GM21423 (cell line): ENCODE data around the gene ARSB.
"Not testable (repeated sequence)": the region's sequence is repeated elsewhere in the genome, so short reads cannot be mapped to it uniquely, and the experiment has no call there.

Source experiments
- ATAC-seq: cut with Tn5 transposase; IDR thresholded peaks from one replicate; pipeline ENCODE4 v1.9.1; 2021; ENCODE audit warnings: mild to moderate bottlenecking, moderate library complexity; ENCODE audit not compliant: unreplicated experiment

Gene ARSB

DNA sequence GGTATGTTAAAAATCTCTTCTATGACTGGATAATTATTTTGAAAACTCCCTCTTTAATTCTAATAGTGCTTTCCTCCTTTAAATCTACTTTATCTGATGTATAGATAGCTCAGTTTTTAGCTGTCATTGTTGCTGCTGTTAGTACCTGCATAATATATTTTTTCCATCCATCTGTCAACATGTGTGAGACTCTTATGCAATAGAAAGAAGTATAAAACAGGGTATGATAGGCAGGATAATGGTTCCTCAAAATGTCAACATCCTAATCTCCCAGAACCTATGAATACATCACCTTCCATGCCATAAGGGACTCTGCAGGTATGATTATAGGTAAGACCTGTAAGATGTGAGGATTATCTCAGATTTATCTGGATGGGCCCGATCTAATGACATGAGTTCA, 199.7 kb downstream of the ARSB start:
- no peak for ATAC-seq

DNA sequence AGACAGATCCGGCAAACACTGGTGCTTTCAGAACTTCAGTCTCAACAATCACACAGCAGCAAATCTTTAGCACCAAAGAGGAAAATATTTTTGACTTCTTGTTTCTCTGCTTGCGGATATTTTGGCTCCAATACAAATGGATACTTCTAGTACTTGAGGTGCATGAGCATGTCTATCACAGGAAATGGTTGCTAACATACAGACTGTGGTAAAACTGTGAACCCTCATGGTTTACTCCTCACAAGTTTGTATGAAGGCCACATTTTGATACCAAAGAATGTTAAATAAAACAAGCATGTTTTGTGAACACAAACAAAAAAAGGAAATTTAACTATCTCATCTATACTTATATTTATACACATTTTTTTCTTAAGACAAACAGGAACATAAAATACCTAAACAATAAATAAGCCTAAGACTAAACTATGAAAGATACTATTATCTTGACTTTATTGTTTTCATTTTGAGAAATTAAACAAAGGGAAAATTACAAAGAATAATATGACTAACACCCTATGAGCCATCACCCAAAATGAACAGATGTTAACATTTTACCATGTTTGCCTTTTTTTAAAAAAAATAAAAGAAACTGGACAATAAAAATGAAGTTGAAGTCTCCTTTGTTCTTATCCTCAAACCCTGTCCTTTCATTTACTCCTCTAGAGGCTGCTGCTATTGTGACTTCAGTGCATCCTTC, 201.5 kb downstream of the ARSB start:
- ATAC-seq = no peak

DNA sequence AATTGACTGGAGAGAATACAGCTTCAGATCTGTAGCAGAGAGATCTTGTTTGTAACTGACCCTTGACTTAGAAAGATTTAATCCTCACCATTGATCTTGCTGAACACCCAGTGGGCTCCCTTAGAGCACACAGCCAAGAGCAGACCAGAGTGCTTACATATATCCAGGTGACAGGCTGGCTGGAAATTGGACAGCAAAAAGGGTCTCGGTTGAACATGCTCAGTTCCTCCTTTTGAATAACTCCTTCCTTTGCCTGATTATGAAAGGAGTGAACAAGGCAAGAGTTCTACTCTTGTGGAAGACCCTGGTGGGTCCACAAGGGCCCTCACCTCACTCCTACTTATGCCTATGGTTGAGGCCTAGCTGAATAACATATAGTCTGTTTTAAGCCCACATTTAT, 202.4 kb downstream of the ARSB start:
- ATAC-seq = no peak

DNA sequence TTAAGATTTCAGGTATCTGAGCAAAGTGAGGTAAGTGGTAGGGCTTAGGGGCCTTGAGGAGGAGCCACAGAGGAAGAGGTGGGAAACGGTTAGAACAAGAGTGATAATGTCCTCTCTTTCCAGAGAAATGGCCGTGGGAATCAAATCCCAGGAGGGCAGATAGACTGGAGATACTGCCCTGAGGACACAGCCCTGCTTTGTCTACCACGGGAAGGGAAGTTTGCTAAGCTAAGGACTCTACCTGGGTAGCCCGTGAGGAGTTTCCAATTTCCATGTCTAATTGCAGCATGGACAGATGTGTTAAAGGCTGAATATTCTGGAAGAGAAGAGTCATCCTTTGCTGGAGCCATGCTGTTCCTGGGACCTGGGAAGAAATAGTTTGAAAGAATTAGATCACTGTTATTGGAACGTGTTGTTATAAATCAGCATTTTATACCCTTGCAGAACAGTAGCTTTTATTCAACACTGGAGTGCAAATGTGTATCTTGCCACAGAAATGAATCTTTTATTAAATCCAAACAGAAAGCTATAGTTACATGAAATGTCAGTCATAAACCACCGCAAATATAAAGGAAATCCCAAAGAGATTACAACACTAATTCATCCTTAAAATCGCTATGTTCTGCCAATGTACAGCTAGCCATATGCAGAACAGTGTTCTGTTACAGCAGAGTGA, 203.4 kb downstream of the ARSB start:
- no peak for ATAC-seq

DNA sequence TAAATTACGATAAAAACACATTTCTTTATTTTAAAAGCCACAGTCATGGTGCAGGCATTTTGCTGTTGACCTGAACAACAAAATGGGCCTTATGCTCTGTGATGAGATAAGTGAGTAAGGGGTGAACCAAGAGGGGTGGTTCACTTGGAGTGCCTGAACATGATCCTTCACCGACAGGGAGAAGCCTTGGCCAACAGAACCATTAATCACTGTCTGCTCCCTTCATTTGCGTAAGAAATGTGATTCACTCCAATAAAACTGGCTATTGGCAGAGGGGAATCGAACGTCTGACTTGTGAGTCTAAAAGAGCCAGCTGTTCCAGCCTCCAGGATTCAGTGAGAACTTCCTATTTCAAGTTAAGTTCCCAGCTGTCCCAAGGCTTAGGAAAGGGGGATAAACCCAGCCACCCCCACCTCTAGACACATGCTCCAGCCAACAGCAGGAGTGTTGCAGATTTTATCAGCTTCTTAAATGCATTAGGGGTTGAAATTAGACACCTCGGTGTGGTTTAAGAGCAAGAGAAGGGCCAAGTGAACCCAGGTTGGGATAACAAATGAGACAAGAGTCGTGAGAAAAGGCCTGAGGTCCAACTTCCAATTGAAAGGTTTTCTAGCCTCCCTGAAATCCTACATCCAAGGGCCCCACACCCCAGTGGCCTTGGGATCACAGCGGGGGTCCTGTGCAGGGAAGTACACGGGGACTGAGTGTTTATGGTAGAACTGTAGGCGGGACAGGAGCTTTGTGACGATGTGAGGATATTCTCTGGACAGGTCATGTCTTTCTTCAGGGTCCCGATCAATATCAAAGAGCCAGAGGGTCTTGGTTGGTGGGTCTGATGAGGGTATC, 205.1 kb downstream of the ARSB start:
- ATAC-seq = no peak

DNA sequence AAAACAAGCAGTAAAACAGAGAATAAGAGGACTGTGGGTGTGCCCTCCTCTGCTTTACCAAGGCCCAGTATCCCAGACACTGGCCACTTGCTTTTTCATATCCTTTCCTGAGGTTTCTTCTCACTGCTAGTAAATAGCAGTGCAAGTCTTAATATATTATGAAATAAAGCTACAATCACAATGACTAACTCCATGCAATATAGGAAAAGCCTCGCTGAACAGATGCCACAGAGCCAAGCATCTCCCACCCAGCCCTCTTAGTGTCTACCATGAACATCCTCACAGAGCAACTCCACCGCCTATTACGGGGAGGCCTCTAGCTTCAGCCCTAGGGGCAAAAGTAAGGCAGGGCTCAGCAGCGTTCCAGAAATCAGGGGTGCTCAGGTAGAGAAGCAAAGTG, 205.8 kb downstream of the ARSB start:
- ATAC-seq = no peak

DNA sequence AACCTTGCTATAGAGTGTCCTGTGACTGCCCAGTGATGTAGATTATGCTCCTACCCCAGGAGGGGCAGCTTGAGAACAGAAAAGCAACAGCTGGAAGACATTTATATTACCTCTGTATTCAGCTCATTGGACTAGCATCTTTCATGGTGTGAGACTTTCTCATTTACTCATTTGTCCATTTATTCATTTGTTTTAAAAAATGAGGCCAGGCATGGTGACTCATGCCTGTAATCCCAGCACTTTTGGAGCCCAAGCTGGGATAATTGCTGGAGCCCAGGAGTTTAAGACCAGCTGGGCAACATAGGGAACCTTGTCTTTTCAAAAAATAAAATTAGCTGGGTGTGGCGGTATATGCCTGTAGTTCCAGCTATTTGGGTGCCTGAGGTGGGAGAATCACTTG, 206.6 kb downstream of the ARSB start:
- no peak for ATAC-seq

DNA sequence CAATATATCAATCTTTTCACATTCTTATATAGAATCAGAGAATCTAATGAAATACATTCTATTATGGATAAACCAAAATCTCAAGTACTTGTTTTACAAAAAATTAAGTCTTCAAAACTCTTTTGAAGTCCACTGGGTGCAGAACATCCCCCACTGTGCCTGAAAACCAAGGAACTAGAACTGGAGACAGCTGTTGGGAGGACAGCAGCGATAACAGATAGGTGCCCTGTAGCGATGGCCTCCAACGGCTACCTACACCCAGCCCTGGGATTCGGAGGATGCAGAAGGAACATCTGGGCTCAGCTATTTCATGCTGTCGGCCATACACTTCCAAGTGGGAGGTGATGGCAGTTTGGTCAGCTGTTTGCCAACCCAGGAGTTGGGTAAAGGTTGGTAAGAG, 207.2 kb downstream of the ARSB start:
- no peak for ATAC-seq

DNA sequence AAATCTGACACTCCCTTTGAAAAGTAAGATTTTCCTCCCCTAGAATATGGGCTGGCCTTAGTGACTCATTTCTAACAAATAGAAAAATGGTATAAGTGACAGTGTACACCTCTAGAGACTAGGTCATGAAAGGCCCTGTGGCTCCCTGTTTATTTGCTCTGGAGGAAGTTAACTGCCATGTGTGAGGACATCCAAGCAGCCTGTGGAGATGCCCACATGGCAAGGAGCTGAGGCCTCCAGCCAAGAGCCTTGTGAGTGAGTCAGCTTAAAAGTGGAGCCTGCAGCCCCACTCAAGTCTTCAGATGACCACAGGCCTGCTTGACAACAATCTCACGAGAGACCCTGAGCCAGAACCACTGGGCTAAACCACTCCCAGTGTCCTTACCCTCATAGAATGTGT, 208.5 kb downstream of the ARSB start:
- no peak for ATAC-seq

DNA sequence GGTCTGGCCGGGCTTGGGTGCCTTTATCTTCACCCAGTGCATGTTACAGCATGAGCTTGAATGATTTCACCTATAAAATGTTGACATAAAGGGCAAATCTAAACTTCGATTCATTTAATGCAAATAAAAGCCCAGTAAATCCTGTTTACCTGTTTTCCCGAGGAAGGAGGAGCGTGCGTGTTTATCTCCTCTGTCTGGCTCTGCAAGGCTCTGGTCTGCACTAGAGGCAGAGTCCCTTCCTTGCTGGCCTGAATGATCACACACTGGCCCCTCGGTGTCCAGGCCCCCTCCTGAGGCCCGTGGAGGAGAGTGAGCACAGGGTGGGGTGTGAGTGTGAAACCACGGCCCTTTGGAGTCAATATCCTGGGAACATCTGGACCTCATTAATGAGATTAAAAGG, 211.5 kb downstream of the ARSB start:
- no peak for ATAC-seq

DNA sequence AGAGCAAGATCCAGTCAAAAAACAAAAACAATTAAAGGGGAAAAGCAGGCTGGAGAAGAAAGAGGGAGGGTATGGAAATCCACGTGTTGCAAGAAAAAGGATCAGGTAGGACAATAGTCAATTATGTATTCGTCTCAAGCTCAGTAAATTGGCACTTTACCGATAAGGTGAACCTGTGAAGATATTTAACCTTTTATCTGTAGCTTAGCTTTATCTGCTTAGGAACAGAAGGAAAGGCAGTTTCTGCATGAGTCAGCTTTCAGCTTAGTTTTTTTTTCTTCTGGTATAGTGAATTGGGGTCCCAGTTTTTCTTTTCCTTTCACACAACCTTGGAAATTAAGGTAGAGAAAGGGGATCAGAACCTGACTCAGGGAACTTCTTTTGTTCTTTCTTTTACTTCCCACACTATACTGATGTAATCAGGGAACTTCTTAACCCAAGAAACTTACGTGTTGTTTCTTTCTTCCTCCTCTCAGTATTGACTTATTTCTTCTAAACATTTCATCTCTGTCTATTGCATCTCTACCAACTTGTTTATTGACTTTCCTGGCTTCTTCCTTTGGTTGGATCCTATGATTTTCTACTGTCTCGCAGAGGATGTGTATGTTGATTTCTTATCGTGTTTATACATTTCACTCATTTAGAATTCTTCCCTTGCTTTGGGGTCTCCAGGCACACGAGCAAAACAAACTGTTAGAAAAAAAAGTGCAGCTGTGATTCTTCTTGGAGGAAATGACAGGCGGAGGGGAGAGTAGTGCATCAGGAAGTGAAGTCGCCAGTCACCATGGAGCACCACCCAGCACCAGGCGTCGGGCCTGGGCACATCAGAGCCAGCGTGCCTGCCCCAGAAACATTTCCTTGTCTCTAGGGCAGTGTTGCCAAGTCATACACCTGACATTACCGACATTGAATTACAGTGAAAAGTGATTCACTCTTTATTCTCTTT, 213.6 kb downstream of the ARSB start:
- no peak for ATAC-seq

DNA sequence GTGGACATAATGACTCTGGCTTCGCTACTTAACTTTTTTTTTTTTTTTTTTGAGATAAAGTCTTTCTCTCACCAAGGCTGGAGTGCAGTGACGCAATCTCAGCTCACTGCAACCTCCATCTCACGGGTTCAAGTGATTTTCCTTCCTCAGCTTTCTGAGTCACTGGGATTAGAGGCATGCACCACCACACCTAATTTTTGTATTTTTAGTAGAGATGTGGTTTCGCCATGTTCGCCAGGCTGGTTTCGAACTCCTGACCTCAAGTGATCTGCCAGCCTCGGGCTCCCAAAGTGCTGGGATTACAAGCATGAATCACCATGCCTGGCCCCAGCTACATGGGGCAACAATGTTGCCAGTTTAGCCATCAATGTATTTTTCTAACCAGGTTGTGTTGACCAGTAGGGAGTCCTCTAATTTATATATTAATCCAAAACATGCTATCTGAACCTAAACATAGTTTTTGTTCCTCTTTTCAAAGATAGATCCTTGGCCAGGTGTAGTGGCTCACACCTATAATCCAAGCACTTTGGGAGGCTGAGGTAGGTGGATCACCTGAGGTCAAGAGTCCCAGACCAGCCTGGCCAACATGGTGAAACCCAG, 216.2 kb downstream of the ARSB start:
- no peak for ATAC-seq

DNA sequence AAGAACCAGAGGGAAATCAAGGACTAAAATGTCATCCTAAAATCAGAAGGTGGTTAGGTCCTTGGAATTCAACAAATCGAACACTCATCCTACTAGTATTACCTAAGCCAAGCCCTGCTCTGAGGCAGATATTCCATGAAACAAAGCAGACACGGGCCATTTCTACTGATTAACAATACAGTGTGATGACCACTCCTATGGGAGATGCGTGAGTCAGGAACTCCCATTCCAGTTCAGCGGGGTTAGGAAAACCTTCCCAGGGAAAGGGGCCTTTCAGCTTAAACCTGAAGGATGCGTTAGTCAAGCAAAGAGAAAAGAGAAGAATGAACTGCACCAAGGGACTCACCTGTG, 218.7 kb downstream of the ARSB start:
- no peak for ATAC-seq

DNA sequence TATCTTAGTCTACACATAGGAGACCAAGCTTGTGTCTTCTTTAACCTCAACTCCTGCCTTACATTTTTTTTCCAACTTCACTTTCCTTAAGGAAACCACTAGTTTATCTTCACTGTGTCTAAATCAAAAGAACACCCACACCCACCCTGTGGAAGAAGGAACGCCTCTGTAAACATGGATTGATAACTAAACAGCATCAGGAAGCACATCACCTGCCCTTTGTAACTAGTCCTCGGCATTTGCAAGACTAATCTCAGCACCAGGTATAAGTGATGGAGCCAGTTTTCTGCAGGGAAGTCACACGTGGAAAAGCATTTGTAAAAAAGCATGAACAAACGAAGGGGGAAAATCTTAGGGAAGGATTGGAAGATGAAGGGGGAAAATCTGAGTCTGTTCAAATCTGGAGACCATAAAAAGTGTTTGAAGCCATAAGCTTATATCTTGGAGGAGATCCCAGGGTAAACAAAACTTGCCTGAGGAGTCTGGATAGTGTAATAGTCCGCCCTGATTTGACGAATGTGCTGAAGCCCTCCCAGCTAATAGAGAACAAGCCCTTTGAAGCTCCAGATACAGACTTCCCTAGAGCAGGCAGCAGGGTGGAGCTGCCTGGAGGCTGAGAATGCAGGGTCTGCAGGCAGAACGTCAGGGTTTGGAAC, 219.2 kb downstream of the ARSB start:
- ATAC-seq = no peak

DNA sequence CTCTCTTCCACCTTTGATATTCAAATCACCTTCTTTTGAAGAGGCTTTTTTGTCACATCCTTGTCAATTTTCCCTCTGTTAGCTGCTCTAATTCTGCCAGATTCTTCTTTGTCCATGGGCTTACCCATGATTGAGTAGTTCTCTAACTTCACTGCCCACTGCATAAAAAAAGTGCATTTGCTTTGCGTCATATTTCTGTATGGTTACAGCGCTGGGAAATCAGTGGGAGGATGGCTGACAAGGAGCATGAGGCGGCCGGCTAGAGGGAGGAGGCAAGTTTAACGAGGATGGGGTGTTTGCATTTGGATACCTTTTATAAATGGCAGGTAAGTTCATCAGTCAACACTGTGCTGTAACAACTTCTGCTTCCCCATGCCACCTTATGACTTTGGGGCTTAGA, 220.0 kb downstream of the ARSB start:
- ATAC-seq = no peak

DNA sequence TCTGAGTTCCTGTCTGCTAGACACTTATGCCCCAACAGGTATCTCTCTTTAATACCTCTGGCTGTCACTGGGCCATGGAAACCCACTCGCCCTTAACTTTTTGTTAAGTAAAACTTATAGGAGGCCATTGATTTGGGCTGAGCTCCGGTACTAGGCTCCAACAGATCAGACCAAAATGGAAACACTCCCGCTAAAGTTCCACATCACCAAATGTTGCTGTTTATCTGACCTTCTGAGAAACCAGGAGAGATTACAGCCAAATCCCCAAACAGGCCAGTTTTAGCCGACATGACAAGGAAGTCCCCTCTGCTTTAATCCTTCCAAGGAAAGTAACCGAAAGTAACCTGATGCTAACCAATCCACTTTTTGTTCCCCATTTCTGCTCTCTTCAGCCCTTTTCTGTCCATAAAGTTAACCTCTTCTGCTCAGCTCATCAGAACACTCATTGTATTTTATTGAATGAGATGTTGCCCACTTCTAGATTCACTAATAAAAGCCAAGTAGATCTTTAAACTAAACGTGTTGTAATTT, 221.4 kb downstream of the ARSB start:
- no peak for ATAC-seq

DNA sequence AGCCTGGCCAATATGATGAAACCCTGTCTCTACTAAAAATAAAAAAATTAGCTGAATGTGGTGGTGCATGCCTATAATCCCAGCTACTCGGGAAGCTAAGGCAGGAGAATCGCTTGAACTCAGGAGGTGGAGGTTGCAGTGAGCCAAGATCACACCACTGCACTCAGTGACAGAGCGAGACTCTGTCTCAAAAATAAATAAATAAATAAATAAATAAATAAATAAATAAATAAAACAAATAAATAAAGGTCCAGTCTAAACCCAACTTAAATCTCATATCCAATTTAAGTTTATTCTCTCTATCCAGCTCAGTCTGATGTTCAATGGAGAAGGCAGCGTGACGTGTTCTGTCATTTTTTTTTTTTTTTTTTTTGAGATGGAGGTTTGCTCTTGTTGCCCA, 222.4 kb downstream of the ARSB start:
- not testable (repeated sequence) for ATAC-seq

DNA sequence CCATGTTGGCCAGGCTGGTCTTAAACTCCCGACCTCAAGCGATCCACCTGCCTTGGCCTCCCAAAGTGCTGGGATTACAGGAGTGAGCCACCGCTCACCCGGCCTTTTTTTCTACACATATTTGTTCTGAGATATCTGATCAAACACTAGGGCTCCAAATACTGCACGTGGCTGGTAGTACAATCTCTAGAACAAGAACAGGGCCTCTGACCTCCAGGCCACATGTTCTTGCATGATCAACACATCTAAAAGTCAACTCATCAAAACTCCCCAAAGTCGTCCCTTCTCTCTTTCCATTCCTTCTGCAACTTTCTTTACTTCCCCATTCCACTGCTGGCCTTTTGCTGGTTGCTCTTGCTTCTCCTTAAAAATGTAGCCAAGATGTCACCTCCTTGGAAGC, 223.3 kb downstream of the ARSB start:
- no peak for ATAC-seq

DNA sequence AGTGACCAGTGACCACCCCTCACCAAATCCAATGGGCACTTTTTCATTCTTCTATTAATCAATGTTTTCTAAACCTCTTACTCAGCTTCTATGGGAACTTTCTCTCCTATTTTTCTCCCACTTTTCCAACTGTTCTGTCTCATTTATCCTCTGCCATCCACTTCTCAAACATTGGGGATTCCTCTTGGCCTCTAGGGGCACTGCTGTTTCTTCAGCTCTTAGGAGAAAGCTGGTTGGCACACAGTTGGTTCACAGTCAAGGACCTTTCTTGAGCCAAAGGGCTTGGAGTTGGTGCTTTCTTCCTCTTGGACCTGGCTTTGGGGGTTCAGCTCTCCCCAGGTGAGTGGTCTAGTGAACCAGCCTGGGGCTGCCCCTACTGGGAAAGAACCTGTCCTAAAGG, 224.3 kb downstream of the ARSB start:
- ATAC-seq = no peak

DNA sequence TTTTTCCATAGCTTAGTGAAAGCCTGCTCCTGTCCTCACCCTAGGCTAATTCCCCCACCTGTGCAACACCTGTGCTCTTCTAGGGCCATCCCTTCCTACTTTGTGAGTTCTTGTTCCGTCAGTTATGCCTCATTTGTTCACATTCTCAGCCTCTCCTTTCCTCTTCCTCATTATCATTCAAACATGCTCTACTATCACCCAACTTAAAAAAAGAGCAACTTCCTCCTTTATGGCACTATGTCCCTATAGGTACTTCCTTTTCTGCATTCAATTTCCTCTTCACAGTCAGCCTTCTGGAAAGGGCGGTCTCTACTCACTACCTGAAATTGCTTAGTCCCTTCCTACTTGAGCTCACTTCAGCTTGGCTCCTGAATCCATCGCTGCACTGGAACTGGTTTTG, 224.7 kb downstream of the ARSB start:
- ATAC-seq = no peak
